GM12891 (cell line): ENCODE results near the gene CRIM1.

Experiments
- POLR2A ChIP-seq: IDR thresholded peaks from 2 replicates; pipeline ENCODE4 v1.6.1; 2011; ENCODE audit warnings: low read depth, low read length, control low read depth
- POLR2AphosphoS5 ChIP-seq: IDR thresholded peaks from 2 replicates; pipeline ENCODE4 v1.6.1; 2011; ENCODE audit warnings: low read depth, low read length, control low read depth

DNA sequence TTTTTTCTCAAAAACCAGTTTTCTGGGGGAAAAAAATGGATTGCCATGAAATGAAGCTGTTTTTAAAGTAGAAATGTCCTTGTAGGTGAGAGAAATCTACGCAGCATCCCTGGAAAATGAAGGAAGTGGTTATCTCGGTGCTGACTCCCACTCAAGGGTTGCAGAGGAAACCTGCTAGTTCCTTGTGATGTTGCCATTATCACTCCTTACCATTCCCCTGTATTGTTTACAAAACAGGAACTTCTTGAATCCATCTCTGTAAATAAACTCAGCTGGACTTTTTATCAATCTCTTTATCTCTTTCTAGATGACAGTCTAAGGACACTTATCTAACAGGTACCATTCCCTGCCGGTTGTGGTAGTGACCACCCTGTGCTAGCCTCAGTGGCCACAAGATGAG lies 181.2 kb downstream of the CRIM1 start:
- TF ChIP-seq POLR2AphosphoS5 = no peak
- TF ChIP-seq POLR2A = no peak
